Measurements from ENCODE around the gene HSF2BP.
"Not testable (repeated sequence)": the region's sequence is repeated elsewhere in the genome, so short reads cannot be mapped to it uniquely, and the experiment has no call there.

Gene HSF2BP

GRCh38 chr21:43619856-43620255 lies 39.4 kb downstream of the HSF2BP start:
- DNase-seq (ENCODE audit: low read depth in 1 of 2, low spot score in 1 of 2) = no peak

- no peak for DNase-seq (ENCODE audit: low read depth in 1 of 2, low spot score in 1 of 2)
Observed at GRCh38 chr21:43619344-43619743, 39.9 kb downstream of the HSF2BP start.

- DNase-seq (ENCODE audit: low read depth in 1 of 2, low spot score in 1 of 2) = no peak
Observed at GRCh38 chr21:43618940-43619339, 40.3 kb downstream of the HSF2BP start.

GRCh38 chr21:43616861-43617260 lies 42.4 kb downstream of the HSF2BP start:
- DNase-seq (ENCODE audit: low read depth in 1 of 2, low spot score in 1 of 2) = not testable (repeated sequence)

GRCh38 chr21:43614839-43615238 lies 44.4 kb downstream of the HSF2BP start:
- no peak for DNase-seq (ENCODE audit: low read depth in 1 of 2, low spot score in 1 of 2)

GRCh38 chr21:43613755-43614638 lies 45.3 kb downstream of the HSF2BP start:
- no peak for DNase-seq (ENCODE audit: low read depth in 1 of 2, low spot score in 1 of 2)

- no peak for DNase-seq (ENCODE audit: low read depth in 1 of 2, low spot score in 1 of 2)
Observed at GRCh38 chr21:43611598-43612369, 47.5 kb downstream of the HSF2BP start.

GRCh38 chr21:43609501-43610340 lies 49.6 kb downstream of the HSF2BP start:
- DNase-seq (ENCODE audit: low read depth in 1 of 2, low spot score in 1 of 2) = no peak

- no peak for DNase-seq (ENCODE audit: low read depth in 1 of 2, low spot score in 1 of 2)
Observed at GRCh38 chr21:43608664-43609063, 50.6 kb downstream of the HSF2BP start.

GRCh38 chr21:43608225-43608624 lies 51.1 kb downstream of the HSF2BP start:
- DNase-seq (ENCODE audit: low read depth in 1 of 2, low spot score in 1 of 2) = no peak

- no peak for DNase-seq (ENCODE audit: low read depth in 1 of 2, low spot score in 1 of 2)
Observed at GRCh38 chr21:43605320-43606215, 53.7 kb downstream of the HSF2BP start.

GRCh38 chr21:43604505-43605204 lies 54.6 kb downstream of the HSF2BP start:
- no peak for DNase-seq (ENCODE audit: low read depth in 1 of 2, low spot score in 1 of 2)

GRCh38 chr21:43603641-43604504 lies 55.4 kb downstream of the HSF2BP start:
- DNase-seq (ENCODE audit: low read depth in 1 of 2, low spot score in 1 of 2) = no peak

- DNase-seq (ENCODE audit: low read depth in 1 of 2, low spot score in 1 of 2) = no peak
Observed at GRCh38 chr21:43603233-43603626, 56.1 kb downstream of the HSF2BP start.

GRCh38 chr21:43602266-43603232 lies 56.7 kb downstream of the HSF2BP start:
- no peak for DNase-seq (ENCODE audit: low read depth in 1 of 2, low spot score in 1 of 2)

GRCh38 chr21:43600642-43601402 lies 58.5 kb downstream of the HSF2BP start:
- DNase-seq (ENCODE audit: low read depth in 1 of 2, low spot score in 1 of 2) = no peak

- DNase-seq (ENCODE audit: low read depth in 1 of 2, low spot score in 1 of 2) = no peak
Observed at GRCh38 chr21:43599728-43600127, 59.6 kb downstream of the HSF2BP start.

Data from stimulated activated CD4-positive, alpha-beta T cell treated with anti-CD3 and anti-CD28 coated beads, Interleukin-15, amount 100 ng/mL, for 1 hour (primary cell).